ENCODE data around the gene IRF8.
"Not testable (repeated sequence)": the region's sequence is repeated elsewhere in the genome, so short reads cannot be mapped to it uniquely, and the experiment has no call there.

IRF8 gene

DNA sequence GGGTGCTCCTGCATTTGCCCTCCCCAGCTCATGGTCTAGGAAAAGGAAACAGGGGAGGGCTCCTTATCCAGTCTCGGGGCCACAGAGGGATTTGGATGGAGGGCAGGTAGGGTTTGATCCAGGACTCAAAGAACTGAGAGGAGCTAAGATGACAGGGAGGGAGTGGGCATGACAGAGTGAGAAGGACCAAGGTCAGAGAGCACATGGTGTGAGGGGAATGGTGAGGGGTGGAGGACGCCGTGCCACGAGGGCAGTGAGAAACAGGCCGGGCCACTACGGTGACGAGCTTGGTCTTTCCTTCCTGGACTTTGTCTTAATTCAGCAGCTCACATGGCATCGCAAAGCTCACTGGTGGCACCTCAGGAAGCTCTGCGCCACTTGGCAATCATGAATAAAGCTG, 35.2 kb downstream of the IRF8 start:
- no peak for DNase-seq

DNA sequence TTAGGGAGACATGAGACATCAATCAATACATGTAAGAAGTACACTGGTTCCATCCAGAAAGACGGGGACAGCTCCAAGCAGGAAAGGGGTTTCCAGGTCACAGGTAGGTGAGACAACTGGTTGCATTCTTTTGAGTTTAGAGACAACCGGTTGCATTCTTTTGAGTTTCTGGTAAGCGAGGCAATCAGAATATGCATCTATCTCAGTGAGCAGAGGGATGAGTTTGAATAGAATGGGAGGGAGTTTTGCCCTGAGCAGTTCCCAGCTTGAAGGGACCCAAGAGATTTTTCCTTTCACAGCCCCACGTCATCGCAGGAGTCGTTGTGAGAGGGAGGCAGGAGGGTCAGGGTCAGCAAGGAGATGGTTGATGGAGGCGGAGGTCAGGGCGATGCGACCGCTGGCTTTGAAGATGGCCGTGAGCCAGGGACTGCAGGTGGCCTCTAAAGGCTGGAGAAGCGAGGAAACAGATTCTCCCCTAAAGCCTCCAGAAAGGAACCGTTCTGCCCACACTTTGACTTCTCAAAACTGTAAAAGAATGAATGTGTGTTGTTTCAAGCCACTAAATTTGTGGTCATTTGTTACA, 36.5 kb downstream of the IRF8 start:
- no peak for DNase-seq

GRCh38 chr16:85935974-85936760, 37.2 kb downstream of the IRF8 start:
- peak in 3 of 56 donors; percentile 3 to 14 (median 6) for DNase-seq

- no peak for DNase-seq
Measured at GRCh38 chr16:85936816-85937215, 37.9 kb downstream of the IRF8 start.

DNA sequence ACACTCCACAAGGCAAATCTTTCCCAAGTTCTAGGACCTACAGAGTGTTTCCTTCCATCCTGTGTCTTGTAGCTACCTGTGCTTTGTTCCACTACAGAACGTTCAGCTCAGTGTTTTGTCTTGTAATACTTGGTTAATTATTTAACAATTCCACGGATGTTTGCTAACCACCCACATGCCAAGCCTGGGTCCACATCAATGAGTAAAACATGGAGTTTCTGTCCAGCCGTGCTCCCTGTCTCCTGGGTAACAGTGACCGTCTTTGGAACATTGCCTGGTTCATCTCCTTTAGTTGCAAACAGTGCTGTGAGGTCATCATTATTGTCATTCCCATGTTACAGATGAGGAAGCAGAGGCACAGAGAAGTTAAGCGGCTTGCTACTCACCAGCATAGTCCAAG, 41.3 kb downstream of the IRF8 start:
- DNase-seq: no peak

GRCh38 chr16:85941863-85942644, 43.1 kb downstream of the IRF8 start:
- no peak for DNase-seq

GRCh38 chr16:85942659-85943058, 43.7 kb downstream of the IRF8 start:
- not testable (repeated sequence) for DNase-seq

DNA sequence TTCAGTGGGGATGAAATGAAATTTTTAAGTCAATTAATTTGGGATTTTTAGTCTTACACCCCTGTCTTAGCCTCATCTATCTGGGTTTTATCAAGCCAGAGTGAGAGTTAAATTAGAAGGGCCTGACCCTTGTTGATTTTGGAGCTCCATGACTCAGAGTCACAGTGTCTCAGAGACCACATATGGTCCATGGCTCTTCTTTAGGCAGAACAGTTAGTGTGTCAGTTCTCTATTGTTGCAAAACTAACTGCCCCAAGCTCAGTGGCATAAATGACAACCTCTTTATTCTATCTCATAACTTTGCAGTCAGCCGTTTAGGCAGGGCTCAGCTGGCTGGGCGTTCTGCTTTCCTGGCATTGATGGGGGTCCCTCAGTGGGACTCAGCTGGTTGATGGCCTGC, 44.7 kb downstream of the IRF8 start:
- no peak for DNase-seq

DNA sequence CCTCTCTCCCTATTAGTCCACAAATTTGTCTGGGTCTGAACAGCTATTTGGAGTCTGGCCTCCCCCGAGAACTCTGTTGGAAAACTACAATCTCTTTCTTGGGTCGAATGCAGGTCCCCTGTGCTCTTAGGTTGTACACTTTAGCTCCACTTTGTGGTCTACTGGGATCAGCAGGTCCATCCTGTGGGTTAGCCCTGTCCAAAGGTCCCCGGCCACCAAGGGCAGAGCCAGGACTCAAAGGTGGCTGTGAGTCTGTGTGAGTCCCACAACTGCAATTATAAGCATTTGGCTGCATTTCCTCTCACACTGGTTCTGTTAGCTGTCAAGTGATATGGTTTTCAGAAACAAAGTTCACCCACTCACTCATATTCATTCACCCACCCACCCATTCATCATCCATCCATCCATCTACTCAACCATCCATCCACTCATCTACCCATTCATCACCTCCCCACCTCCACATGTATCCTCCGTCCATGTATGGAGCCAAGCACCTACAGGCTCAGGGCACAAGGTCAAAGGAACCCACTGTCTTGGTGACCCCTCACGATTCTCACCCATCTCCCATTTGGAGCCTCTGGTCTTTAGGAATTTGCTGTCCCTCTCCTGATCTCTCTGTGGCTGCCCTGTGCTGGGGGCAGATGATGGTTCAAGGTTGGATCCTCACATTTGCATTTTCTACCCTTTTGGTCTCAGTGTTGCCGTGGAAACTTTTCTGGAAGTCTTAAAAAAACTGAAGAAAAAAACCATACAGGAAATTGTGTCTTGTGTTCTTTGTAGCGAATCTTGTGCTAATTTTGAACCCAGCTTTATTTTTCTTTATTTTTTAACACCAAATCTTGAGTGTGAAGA, 45.8 kb downstream of the IRF8 start:
- DNase-seq: no peak

- DNase-seq: no peak
Measured at GRCh38 chr16:85945424-85945751, 46.4 kb downstream of the IRF8 start.

GRCh38 chr16:85946541-85947124, 47.7 kb downstream of the IRF8 start:
- no peak for DNase-seq

- DNase-seq: no peak
Measured at GRCh38 chr16:85947230-85948137, 48.5 kb downstream of the IRF8 start.

DNA sequence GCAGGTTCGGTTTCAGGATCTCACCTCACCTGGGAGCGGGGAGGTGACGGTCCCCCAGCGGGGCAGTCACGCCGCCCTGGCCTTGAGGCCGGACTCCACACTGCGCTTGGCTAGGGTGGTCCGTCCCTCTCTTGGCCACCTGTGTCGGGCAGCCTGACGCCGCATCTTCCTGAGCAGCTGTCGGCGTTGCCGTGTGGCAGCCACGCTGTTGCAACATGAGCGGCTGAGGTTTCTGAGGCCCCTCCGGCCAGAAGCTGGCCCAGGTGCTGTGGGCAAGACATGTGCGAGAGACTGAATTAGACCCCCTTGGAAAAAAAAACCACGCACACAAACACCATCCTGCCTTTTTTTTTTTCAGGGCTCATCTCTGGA, 49.2 kb downstream of the IRF8 start:
- no peak for DNase-seq

GRCh38 chr16:85948616-85949265, 49.8 kb downstream of the IRF8 start:
- no peak for DNase-seq

GRCh38 chr16:85950136-85950918, 51.4 kb downstream of the IRF8 start:
- DNase-seq: no peak

GRCh38 chr16:85952197-85952596, 53.2 kb downstream of the IRF8 start:
- no peak for DNase-seq

DNA sequence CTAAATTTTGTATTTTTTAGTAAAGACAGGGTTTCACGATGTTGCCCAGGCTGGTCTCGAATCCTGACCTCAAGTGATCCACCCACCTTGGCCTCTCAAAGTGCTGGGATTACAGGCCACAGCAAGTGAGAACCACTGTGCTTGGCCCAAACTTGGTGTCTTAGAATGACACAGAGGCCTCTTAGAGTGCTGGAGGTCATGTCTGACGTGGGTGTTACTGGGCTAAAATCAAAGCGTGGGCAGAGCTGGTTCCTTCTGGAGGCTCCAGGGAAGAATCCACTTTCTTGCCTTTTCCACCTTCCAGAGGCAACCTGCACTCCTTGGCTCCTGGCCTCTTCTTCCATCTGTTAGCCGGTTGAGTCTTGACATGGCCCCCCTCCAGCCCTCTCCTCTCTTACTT, 53.8 kb downstream of the IRF8 start:
- no peak for DNase-seq

DNA sequence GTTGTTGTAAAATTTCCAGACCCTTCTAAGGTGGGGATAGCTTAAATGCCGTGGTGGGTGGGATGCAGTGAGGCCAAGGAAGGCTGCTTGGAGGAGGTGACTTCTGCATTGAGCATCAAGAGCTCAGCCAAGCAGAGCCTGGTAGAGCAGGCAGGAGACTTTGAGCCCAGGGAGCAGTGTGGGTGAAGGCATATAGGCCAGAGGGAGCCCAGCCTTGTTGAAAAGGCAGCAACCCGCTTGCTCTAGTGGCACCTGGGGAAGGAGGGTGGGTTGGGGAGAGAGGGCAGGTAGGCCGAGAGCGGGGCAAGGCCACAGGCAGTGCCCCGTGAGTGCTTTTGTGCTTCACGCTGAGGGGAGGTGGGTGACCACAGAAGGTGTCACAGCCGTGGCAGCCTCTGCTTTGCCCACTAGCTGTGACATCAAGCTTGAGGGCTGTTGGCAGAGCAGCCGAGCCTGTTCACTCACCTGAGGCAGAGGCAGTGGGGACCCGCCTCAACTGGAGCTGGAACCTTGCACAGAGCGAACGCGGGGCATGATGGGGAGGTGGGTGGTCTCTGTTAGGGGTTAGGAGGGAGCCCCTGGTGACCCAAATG, 56.1 kb downstream of the IRF8 start:
- no peak for DNase-seq
